ENCODE results near the gene CD86.

- no peak for TF ChIP-seq CTCF (IDR thresholded peaks at IDR 0.05 in 8 of 11, conservative IDR thresholded peaks at IDR 0.05 in 3 of 11)
- TF ChIP-seq POLR2A (IDR thresholded peaks at IDR 0.05): no peak
- TF ChIP-seq POLR2AphosphoS5 (IDR thresholded peaks at IDR 0.05): no peak
Observed at GRCh38 chr3:122066331-122067213, 11.4 kb downstream of the CD86 start.

All from spleen (tissue), 7 donors.